WI38 (cell line): ENCODE measurements around the gene HOXC6.

Source experiments
- H3K4me3 ChIP-seq: 2 replicates; pipeline ENCODE4 v1.5.1; 2011; ENCODE audit warnings: low read depth, mild to moderate bottlenecking, control low read depth, low read length
- CTCF ChIP-seq: IDR thresholded peaks from 2 replicates; pipeline ENCODE4 v1.5.1; 2012; ENCODE audit warnings: low read depth, mild to moderate bottlenecking, control low read depth, low read length

The HOXC6 gene

DNA sequence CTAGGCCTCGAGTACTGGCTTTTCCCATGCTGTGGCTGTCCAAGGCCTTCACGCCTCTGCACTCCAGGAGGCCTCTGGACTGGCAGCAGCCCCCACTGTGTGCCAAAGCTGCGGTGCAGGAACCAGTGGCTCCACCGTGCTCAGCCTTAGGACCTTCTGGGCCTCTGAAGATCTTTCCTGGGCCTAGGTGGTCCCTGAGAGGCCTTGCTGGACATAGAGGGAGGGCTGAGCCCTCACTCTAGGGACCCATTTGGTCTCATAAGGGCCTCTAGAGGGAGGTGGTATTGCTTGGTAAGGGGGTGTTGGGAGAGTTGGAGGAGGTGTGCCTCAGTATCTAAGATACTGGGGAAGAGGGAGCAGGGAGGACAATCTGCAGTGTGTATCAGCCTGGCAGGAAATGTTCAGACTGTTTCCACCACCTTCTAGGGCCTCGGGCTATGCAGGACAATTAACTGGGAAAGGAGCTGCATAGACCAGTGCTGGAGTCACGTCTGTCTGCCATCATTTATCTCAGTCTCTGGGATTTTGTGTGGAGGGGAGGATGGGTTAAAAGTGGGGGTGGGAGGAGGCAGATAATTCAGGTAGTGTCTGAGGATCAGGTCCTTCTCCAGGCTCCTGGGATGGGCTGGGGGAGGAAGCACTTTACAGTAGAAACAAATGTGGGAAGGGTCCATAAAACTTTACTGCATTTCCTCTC lies 7.5 kb downstream of the HOXC6 start:
- TF ChIP-seq CTCF = no peak

GRCh38 chr12:54036620-54037359 lies 8.6 kb downstream of the HOXC6 start:
- no peak overlapping the region for H3K4me3 ChIP-seq
- TF ChIP-seq CTCF = no peak

More for the DNA sequence above, 7.5 kb downstream of the HOXC6 start:
- no peak overlapping the region for H3K4me3 ChIP-seq

GRCh38 chr12:54037360-54038283 lies 9.4 kb downstream of the HOXC6 start:
- TF ChIP-seq CTCF = no peak
- no peak overlapping the region for H3K4me3 ChIP-seq

GRCh38 chr12:54038284-54038870 lies 10.1 kb downstream of the HOXC6 start:
- H3K4me3 ChIP-seq = no peak overlapping the region
- TF ChIP-seq CTCF = no peak

DNA sequence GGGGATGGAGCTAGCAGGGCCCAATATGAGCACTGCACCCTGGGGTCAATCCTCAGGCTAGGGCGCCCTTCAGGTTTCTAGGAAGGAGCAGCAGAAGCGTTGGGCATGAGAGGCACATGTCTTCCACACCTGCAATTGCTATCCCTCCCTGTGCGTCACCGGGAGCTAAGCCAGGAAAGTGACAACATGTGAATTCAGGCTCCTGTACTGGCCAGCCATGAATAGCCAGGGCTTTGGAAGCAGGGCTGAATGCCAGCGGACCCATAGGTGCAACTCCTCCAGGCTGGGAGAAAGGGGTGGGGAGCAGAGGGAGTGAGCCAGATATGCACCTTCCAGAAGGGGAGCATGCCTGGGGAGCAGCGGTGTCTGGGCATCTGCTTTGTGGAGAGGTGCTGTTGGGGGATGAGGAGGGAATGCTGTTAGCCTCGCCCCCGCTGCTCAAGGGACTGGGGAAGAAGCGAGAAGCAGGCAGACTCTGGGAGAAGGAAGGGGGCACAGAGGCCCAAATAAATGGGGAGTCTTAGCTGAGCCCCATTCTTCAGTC lies 10.7 kb downstream of the HOXC6 start:
- TF ChIP-seq CTCF = no peak
- H3K4me3 ChIP-seq = no peak overlapping the region

- TF ChIP-seq CTCF = no peak
- H3K4me3 ChIP-seq = no peak overlapping the region
Measured at GRCh38 chr12:54039417-54040147, 11.3 kb downstream of the HOXC6 start.
